Thyroid gland (tissue), 4 donors: ENCODE results near the gene MLPH. TPM values are rescaled to one million over a fixed set of nuclear protein-coding genes. Genes with fewer than 3 reads are reported as not detected.

Experiments
- DNase-seq, 2 donors: peaks; one replicate each; pipeline ENCODE4 v3.0.0-alpha.2; 2019
- H3K27ac ChIP-seq, 3 donors: fragments of 200-600 bp; sonication (generic); 1 replicate in 2 of 3; 2 replicates in 1 of 3; pipeline ENCODE4 v1.5.1; 2016 to 2019; ENCODE audit warnings: mild to moderate bottlenecking in 1 of 3, moderate library complexity in 1 of 3
- H3K27me3 ChIP-seq: fragments of 200-600 bp; sonication (generic); one replicate; pipeline ENCODE4 v1.5.1; 2019
- H3K36me3 ChIP-seq, 2 donors: fragments of 200-600 bp; sonication (generic); one replicate each; pipeline ENCODE4 v1.5.1; 2016 to 2019
- H3K4me1 ChIP-seq, 2 donors: fragments of 200-600 bp; sonication (generic); one replicate each; pipeline ENCODE4 v1.5.1; 2017 to 2019
- H3K4me3 ChIP-seq, 3 donors: fragments of 200-600 bp; sonication (generic); replicated peaks in 1 of 3; 1 replicate in 2 of 3; 2 replicates in 1 of 3; pipeline ENCODE4 v1.5.1; 2016; ENCODE audit warnings: mild to moderate bottlenecking in 1 of 3
- H3K9me3 ChIP-seq: fragments of 200-600 bp; sonication (generic); one replicate; pipeline ENCODE4 v1.5.1; 2017
- POLR2A ChIP-seq, 2 donors: fragments of 450-650 bp; IDR thresholded peaks; one replicate each; pipeline ENCODE4 v1.6.1; 2017; ENCODE audit warnings: antibody characterized with exemption in 2 of 2, mild to moderate bottlenecking in 2 of 2, moderate library complexity in 1 of 2
- WGBS, 2 donors: methylation state at CpG; one replicate each; pipeline ENCODE4 v1.1.5; 2017; 5-methylcytosine and 5-hydroxymethylcytosine counted together
- intact Hi-C: fragments of 100-400 bp; cut with DNase I; formaldehyde crosslinking; loops from one replicate; pipeline ENCODE4 v1.15.1; 2023
- total RNA-seq, 4 donors: library from RNA; depleted of rRNA; stranded (reverse); fragments of >200 nt; gene quantifications; one replicate each; pipeline ENCODE4 v1.2.3, GENCODE V29; 2016
- TF ChIP-seq, protein P1 (sequence below), 6 experiments: fragments of 200-600 bp in 3 of 6; fragments of 450-650 bp in 3 of 6; sonication (generic) in 3 of 6; IDR thresholded peaks; one replicate each; pipeline ENCODE4 v1.5.1; 2016 to 2019; ENCODE audit warnings: antibody characterized with exemption in 6 of 6, mild to moderate bottlenecking in 2 of 6, inconsistent platforms in 1 of 6, moderate library complexity in 1 of 6

The MLPH gene
- total RNA-seq, 4 donors from 2014 or later: 41.3 to 107 (median 58.6) TPM

DNA sequence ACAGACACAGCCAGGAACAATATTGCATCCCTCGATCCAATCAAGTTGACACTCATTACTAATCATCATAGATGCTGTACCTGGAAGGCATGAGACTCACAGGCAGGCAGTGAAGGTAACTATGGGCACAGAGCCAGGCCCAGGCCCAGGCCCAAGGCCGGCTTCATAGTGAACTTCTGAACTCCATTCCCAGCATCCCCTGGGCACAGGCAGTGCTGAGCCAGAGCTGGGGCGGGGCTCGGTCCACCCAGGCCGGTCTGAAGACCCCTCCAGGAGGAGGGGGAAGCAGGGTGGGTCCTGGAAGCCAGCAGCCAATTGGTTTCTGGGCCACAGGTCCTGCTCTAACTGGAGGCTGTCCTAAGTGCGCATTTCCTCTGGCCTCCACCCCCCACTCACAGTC is 37.6 kb downstream of the MLPH start:
- H3K27me3 ChIP-seq: no peaks in the 10 kb centered on the region
- H3K27ac ChIP-seq: no peak overlapping the region
- H3K36me3 ChIP-seq: peaks cover 26 to 33% of the 10 kb centered on the region in 2 donors
- DNase-seq: no peak
- WGBS, 2 donors: 63 to 93% methylated on average over 1 to 6 of the region's 6 CpGs
- TF ChIP-seq, protein P1, sequence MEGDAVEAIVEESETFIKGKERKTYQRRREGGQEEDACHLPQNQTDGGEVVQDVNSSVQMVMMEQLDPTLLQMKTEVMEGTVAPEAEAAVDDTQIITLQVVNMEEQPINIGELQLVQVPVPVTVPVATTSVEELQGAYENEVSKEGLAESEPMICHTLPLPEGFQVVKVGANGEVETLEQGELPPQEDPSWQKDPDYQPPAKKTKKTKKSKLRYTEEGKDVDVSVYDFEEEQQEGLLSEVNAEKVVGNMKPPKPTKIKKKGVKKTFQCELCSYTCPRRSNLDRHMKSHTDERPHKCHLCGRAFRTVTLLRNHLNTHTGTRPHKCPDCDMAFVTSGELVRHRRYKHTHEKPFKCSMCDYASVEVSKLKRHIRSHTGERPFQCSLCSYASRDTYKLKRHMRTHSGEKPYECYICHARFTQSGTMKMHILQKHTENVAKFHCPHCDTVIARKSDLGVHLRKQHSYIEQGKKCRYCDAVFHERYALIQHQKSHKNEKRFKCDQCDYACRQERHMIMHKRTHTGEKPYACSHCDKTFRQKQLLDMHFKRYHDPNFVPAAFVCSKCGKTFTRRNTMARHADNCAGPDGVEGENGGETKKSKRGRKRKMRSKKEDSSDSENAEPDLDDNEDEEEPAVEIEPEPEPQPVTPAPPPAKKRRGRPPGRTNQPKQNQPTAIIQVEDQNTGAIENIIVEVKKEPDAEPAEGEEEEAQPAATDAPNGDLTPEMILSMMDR (IDR thresholded peaks at IDR 0.05): no peak
- no peak for TF ChIP-seq POLR2A (IDR thresholded peaks at IDR 0.05)
- no peaks in the 10 kb centered on the region for H3K9me3 ChIP-seq
- no peak overlapping the region for H3K4me3 ChIP-seq
- no peaks in the 10 kb centered on the region for H3K4me1 ChIP-seq
- intact Hi-C loops: no loop called here

DNA sequence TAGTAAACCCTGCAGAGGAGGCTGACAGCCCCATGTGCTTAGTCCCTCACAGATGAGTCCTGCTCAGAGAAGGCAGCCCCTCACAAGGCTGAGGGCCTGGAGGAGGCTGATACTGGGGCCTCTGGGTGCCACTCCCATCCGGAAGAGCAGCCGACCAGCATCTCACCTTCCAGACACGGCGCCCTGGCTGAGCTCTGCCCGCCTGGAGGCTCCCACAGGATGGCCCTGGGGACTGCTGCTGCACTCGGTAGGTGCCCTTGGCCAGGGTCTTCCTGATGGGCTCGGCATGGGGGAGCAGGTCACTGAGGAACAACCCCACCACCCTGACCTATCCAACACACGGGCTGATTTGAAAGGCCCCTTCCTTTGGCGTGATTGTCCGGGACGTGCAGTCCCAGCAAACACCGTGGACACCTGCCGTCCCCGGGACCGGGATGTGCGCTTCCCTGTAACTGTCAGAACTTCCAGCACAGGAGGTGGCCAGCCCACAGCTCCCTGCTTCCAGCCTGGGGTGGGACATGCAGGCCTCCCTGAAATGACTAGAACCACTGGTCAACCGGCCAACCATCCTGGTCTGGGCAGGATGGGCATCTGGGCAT is 38.6 kb downstream of the MLPH start:
- no peak overlapping the region for H3K27ac ChIP-seq
- DNase-seq: no peak
- peaks cover 26% of the 10 kb centered on the region in 2 donors for H3K36me3 ChIP-seq
- H3K4me1 ChIP-seq: no peaks in the 10 kb centered on the region
- intact Hi-C loops: no loop called here
- no peaks in the 10 kb centered on the region for H3K9me3 ChIP-seq
- H3K4me3 ChIP-seq: no peak overlapping the region
- WGBS, 2 donors: 93 to 100% methylated on average over 3 to 7 of the region's 17 CpGs
- H3K27me3 ChIP-seq: no peaks in the 10 kb centered on the region
- no peak for TF ChIP-seq POLR2A (IDR thresholded peaks at IDR 0.05)
- TF ChIP-seq, protein P1 (IDR thresholded peaks at IDR 0.05): no peak

DNA sequence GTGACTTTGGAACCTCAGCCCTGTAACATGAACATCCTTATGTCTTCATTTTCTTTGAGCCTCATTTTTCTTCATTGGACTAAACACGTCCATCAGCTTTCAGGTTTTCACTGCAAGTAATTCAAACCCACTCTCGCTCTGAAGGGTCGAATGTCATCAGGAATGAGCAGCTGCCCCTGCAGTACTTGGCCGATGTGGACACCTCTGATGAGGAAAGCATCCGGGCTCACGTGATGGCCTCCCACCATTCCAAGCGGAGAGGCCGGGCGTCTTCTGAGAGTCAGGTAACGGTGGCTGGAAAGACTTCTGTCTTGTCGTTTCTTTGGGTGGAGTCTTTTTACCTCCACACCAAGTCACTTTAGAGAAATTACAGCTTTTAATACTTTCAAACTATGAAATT is 40.2 kb downstream of the MLPH start:
- intact Hi-C loops: no loop called here
- H3K9me3 ChIP-seq: no peaks in the 10 kb centered on the region
- WGBS, 2 donors: 91 to 92% methylated on average over 11 of the region's 11 CpGs
- no peak overlapping the region for H3K4me3 ChIP-seq
- no peak for DNase-seq
- no peak for TF ChIP-seq POLR2A (IDR thresholded peaks at IDR 0.05)
- TF ChIP-seq, protein P1 (IDR thresholded peaks at IDR 0.05): no peak
- no peaks in the 10 kb centered on the region for H3K27me3 ChIP-seq
- H3K27ac ChIP-seq: no peak overlapping the region
- no peaks in the 10 kb centered on the region for H3K4me1 ChIP-seq
- H3K36me3 ChIP-seq: peaks cover 26 to 29% of the 10 kb centered on the region in 2 donors

DNA sequence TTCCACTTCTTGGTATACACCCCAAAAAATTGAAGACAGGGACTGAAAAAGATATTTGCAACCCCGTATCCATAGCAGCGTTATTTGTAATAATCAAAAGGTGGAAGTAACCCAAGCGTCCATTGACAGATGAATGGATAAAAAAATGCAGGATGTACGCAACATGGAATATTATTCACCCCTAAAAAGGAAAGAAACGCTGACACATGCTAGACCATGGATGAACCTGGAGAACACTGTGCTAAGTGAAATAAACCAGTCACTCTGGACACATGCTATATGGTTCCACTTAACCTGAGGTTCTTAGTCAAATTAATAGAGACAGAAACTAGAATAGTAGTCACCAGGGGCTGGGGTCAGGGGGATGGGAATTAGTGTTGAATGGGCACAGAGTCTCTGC is 40.7 kb downstream of the MLPH start:
- 95 to 97% methylated on average over 5 of the region's 5 CpGs for WGBS, 2 donors
- Histone ChIP-seq H3K27me3 (no peaks in the 10 kb centered on the region), H3K36me3 (peaks cover 26 to 31% of the 10 kb centered on the region in 2 donors), H3K4me1 (no peaks in the 10 kb centered on the region), H3K27ac (no peak overlapping the region), H3K9me3 (no peaks in the 10 kb centered on the region), H3K4me3 (no peak overlapping the region)
- DNase-seq: no peak
- TF ChIP-seq, protein P1 (IDR thresholded peaks at IDR 0.05): no peak
- no peak for TF ChIP-seq POLR2A (IDR thresholded peaks at IDR 0.05)
- intact Hi-C loops: no loop called here

DNA sequence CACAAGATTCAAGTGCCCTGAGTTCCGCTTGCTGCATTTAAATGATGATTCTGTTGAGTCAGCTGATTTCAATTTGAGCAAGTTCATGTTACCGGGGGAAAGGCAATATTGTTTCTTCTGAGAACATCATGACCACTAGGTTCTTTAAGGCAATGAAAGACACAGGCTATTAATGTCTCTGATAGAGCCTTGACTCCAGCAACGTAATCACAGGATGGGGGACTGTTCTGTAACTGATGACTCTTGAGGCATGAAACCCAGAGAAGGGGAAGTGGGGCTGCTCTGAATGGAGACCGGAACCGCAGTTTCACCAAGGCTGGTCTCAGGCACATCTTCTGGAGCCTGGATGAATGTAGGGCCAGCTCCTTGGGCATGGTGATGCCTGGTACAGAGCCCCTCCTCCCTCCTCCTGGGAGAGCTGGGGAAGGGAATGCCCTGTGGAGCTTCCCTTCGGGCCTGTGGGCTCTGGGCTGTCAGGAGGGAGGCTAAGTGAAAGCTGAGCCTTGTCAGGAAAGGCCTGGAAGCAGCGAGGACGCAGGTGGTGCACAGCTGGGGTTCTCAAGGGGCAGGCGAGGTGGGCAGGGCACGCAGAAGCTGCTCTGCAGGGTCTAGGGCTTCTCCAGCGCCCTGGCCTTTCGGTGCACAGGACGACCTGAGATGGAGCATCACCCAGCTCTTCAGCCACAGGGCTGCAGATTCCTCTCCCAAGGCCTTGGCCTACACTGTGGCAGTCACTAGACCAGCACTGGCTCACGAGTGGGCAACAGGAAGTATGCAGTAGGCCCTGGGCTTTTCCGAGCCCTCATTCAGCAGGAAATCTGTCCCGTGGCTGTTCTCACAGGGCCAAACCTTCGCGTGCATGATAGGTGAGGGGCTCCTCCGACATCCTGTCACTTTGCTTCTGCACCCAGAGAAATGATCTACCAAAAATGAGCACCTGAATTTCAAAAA is 42.7 kb downstream of the MLPH start:
- intact Hi-C loops: no loop called here
- H3K4me3 ChIP-seq: no peak overlapping the region
- no peak for TF ChIP-seq POLR2A (IDR thresholded peaks at IDR 0.05)
- TF ChIP-seq, protein P1 (IDR thresholded peaks at IDR 0.05): no peak
- no peak overlapping the region for H3K27ac ChIP-seq
- WGBS, 2 donors: 91% methylated on average over 17 to 19 of the region's 19 CpGs
- no peaks in the 10 kb centered on the region for H3K27me3 ChIP-seq
- H3K4me1 ChIP-seq: no peaks in the 10 kb centered on the region
- peaks cover 26 to 29% of the 10 kb centered on the region in 2 donors for H3K36me3 ChIP-seq
- no peaks in the 10 kb centered on the region for H3K9me3 ChIP-seq
- DNase-seq: no peak
